A204.1 (cell line): ENCODE measurements around the gene MED7.

Experiments used
- FAIRE-seq: peaks from 2 replicates; lab custom pipeline; 2012; peaks lifted over from hg19 to GRCh38; lab: Jason Lieb, UNC

Gene MED7

GRCh38 chr5:157162919-157163510, 20.4 kb upstream of the MED7 start:
- FAIRE-seq, result no peak

GRCh38 chr5:157161996-157162395, 19.3 kb upstream of the MED7 start:
- no peak for FAIRE-seq

GRCh38 chr5:157160001-157160400, 17.3 kb upstream of the MED7 start:
- FAIRE-seq, result no peak

GRCh38 chr5:157159209-157159751, 16.6 kb upstream of the MED7 start:
- FAIRE-seq, result no peak

- no peak for FAIRE-seq
These were observed 14.7 kb upstream of the MED7 start for GRCh38 chr5:157157293-157157891.

GRCh38 chr5:157155297-157155696, 12.6 kb upstream of the MED7 start:
- no peak for FAIRE-seq

GRCh38 chr5:157150995-157151394, 8.3 kb upstream of the MED7 start:
- no peak for FAIRE-seq

GRCh38 chr5:157148734-157149615, 6.3 kb upstream of the MED7 start:
- FAIRE-seq, result peak; percentile 86

- FAIRE-seq, result no peak
These were observed 684 bp upstream of the MED7 start for GRCh38 chr5:157143127-157143971.

GRCh38 chr5:157137691-157138090, 5.0 kb downstream of the MED7 start:
- no peak for FAIRE-seq

GRCh38 chr5:157132281-157132612, 10.4 kb downstream of the MED7 start:
- no peak for FAIRE-seq

GRCh38 chr5:157130925-157131324, 11.7 kb downstream of the MED7 start:
- FAIRE-seq, result no peak

GRCh38 chr5:157121709-157122108, 21.0 kb downstream of the MED7 start:
- no peak for FAIRE-seq

- FAIRE-seq, result no peak
These were observed 22.6 kb downstream of the MED7 start for GRCh38 chr5:157120102-157120501.

- no peak for FAIRE-seq
These were observed 26.1 kb downstream of the MED7 start for GRCh38 chr5:157116483-157116954.

GRCh38 chr5:157115502-157115901, 27.2 kb downstream of the MED7 start:
- FAIRE-seq, result no peak

GRCh38 chr5:157115012-157115411, 27.7 kb downstream of the MED7 start:
- FAIRE-seq, result no peak

GRCh38 chr5:157113002-157113401, 29.7 kb downstream of the MED7 start:
- no peak for FAIRE-seq

GRCh38 chr5:157109744-157110143, 32.9 kb downstream of the MED7 start:
- no peak for FAIRE-seq

GRCh38 chr5:157108976-157109375, 33.7 kb downstream of the MED7 start, which contains the start of gene HAVCR2:
Gene HAVCR2, minus strand, starts transcription at chr5:157109044. Its CDS starts 61 bp downstream, at chr5:157108983.
- no peak for FAIRE-seq

- FAIRE-seq, result no peak
These were observed 35.2 kb downstream of the MED7 start for GRCh38 chr5:157107508-157107907.
